Measurements from ENCODE around the gene JARID2.
A peak's percentile ranks its signal among the peaks of the same experiment; 100 is the strongest.

- TF ChIP-seq CTCF (IDR thresholded peaks at IDR 0.05), result peak; percentile 74 to 87 (median 82)
- no peak for TF ChIP-seq POLR2A (IDR thresholded peaks at IDR 0.05)
These were observed 245.6 kb downstream of the JARID2 start for GRCh38 chr6:15491255-15491985.

Data from Peyer's patch (tissue), 4 donors.